GM12864 (cell line): ENCODE measurements around the gene KHDC1.
A peak's percentile ranks its signal among the peaks of the same experiment; 100 is the strongest.
"Not testable (repeated sequence)": the region's sequence is repeated elsewhere in the genome, so short reads cannot be mapped to it uniquely, and the experiment has no call there.

Experiments
- DNase-seq: peaks from one replicate; pipeline ENCODE4 v3.0.0-alpha.2; 2011; ENCODE audit warnings: low read depth
- H3K4me3 ChIP-seq: 2 replicates; pipeline ENCODE4 v1.5.1; 2011; ENCODE audit warnings: mild to moderate bottlenecking, low read depth, low read length, control low read depth
- CTCF ChIP-seq: IDR thresholded peaks from 2 replicates; pipeline ENCODE4 v1.5.1; 2011; ENCODE audit warnings: low read depth, mild to moderate bottlenecking, moderate library complexity, low read length, control low read depth, inconsistent platforms; ENCODE audit errors: missing control alignments

KHDC1 gene

GRCh38 chr6:73262671-73263569 is at the start of gene KHDC1:
KHDC1 (minus strand) TSS chr6:73263196; CDS start chr6:73242517, 20,679 bp downstream.
- no peak for DNase-seq
- peak within 1 kb of the TSS; percentile 61 for H3K4me3 ChIP-seq
- TF ChIP-seq CTCF = peak; percentile 13

- H3K4me3 ChIP-seq = peak overlapping the region; percentile 75
- DNase-seq = not testable (repeated sequence)
Measured at GRCh38 chr6:73310503-73310845, 47.5 kb upstream of the KHDC1 start.

GRCh38 chr6:73309785-73310502 is 46.9 kb upstream of the KHDC1 start:
- DNase-seq = no peak
- H3K4me3 ChIP-seq = peak overlapping the region; percentile 75
- peak; percentile 63 for TF ChIP-seq CTCF

- TF ChIP-seq CTCF = no peak
- DNase-seq = no peak
- H3K4me3 ChIP-seq = peak overlapping the region; percentile 75
Measured at GRCh38 chr6:73309535-73309784, 46.5 kb upstream of the KHDC1 start.

GRCh38 chr6:73308712-73309534 is 45.9 kb upstream of the KHDC1 start:
- no peak for DNase-seq
- peak; percentile 26 for TF ChIP-seq CTCF
- H3K4me3 ChIP-seq = peak overlapping the region; percentile 75

GRCh38 chr6:73303773-73304172 is 40.8 kb upstream of the KHDC1 start:
- DNase-seq, H3K4me3 ChIP-seq: not testable (repeated sequence)

GRCh38 chr6:73302339-73302738 is 39.3 kb upstream of the KHDC1 start:
- H3K4me3 ChIP-seq = no peak overlapping the region
- no peak for TF ChIP-seq CTCF
- DNase-seq = no peak
